ENCODE results near the gene ABCA8. TPM values are rescaled to one million over a fixed set of nuclear protein-coding genes. Genes with fewer than 3 reads are reported as not detected.

Gene ABCA8
- total and polyA plus RNA-seq, 8 donors = 22.7 to 145 (median 99.9) TPM

DNA sequence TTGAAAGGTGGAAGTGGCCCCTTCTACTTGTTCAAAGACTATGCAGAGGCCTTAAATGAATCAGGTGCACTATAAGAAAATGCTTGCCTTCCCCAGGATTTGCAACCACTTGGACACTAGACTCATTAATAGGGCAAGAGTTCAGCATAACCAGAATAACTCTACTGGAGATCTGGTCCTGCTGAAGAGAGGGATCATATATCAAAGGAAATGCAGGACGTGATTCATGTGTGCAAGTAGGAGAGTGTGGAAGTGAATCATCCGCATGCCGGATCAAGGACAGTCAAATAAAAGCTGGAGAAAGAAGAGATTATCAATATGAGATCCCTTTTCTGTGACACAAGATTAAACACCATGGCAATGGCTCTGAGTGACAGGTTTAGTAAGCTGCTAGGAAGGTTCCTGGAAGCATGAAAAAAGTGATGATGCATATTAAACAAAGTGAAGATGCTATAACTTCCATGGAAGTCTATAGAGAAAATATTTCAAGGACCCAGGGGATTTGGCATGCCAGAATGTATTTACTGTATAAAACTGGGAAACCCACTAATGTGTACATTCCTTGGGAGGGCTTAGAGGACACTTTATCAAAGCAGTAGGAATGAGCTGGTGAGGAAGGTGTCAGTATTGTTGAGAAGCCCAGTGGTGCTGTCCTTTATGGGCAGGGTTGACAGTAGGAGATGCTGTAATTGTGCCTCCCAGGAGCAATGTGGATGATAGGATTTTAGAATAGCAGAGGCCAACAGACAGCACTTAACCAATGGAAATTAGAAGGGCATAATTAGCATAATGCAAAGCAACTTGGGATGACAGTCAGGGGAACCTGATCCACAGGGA is 133.1 kb downstream of the ABCA8 start:
- DNase-seq = no peak
- no peak overlapping the region for H3K27ac ChIP-seq
- no peaks in the 10 kb centered on the region for H3K9me3 ChIP-seq
- peak; percentile 53 for ATAC-seq
- H3K27me3 ChIP-seq = no peaks in the 10 kb centered on the region
- no peaks in the 10 kb centered on the region for H3K4me1 ChIP-seq
- intact Hi-C loops (cut with DNase I) = no loop called here
- TF ChIP-seq, protein P1, sequence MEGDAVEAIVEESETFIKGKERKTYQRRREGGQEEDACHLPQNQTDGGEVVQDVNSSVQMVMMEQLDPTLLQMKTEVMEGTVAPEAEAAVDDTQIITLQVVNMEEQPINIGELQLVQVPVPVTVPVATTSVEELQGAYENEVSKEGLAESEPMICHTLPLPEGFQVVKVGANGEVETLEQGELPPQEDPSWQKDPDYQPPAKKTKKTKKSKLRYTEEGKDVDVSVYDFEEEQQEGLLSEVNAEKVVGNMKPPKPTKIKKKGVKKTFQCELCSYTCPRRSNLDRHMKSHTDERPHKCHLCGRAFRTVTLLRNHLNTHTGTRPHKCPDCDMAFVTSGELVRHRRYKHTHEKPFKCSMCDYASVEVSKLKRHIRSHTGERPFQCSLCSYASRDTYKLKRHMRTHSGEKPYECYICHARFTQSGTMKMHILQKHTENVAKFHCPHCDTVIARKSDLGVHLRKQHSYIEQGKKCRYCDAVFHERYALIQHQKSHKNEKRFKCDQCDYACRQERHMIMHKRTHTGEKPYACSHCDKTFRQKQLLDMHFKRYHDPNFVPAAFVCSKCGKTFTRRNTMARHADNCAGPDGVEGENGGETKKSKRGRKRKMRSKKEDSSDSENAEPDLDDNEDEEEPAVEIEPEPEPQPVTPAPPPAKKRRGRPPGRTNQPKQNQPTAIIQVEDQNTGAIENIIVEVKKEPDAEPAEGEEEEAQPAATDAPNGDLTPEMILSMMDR (IDR thresholded peaks at IDR 0.05) = no peak
- no peak overlapping the region for H3K4me3 ChIP-seq
- no peaks in the 10 kb centered on the region for H3K36me3 ChIP-seq

DNA sequence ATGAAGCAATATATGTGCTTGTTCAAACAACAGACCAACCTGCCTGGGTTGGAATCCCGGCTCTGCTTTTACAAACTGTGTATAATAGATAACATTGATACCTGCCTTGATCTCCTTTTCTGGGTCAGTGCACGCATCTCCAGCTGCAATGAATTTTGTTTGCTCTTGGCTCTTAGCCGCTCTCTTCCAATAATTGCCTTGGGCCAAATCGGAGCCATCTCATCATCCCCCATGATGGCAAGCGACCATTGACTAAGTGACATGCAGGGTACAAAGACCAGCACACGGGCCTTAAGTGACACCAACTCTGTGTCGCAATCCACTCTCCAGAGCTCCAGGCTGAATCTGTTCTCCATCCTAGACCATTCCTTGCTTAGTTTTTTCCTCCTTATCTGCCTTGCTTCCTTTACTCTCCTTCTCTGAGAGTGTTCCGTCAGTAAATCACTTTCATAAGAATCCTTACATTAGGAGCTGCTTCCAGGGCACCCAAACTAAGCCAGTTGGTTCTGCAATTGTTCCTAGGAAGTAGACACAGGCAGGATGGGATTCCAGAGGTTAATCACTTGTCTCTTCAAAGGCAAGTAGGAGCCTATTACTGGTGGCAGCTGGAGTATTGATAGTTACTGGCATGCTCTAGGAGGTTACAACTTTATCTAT is 134.2 kb downstream of the ABCA8 start:
- Histone ChIP-seq H3K4me3 (no peak overlapping the region), H3K9me3 (no peaks in the 10 kb centered on the region), H3K27ac (no peak overlapping the region), H3K36me3 (no peaks in the 10 kb centered on the region), H3K4me1 (no peaks in the 10 kb centered on the region), H3K27me3 (no peaks in the 10 kb centered on the region)
- DNase-seq (peak in 1 of 4 donors; percentile 40), ATAC-seq (no peak)
- intact Hi-C loops (cut with DNase I) = no loop called here
- TF ChIP-seq, protein P1 (IDR thresholded peaks at IDR 0.05) = no peak

DNA sequence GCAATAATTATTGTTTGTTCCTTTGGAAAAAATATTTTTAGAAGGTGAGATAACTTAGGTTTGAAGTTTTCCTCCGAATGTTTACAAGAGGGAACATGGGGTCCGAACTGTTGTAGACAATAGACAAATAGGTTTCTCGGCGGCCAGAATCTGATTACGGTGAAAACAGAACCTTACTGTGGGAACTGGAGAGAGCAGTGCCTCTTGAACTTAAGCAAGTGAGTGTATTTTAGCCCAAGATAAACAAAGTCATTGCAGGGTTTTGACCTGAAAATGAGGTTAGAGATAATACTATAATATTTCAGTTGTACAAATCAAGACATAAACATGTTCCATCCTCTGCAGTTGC is 134.7 kb downstream of the ABCA8 start:
- H3K27ac ChIP-seq = no peak overlapping the region
- H3K9me3 ChIP-seq = no peaks in the 10 kb centered on the region
- intact Hi-C loops (cut with DNase I) = no loop called here
- no peak overlapping the region for H3K4me3 ChIP-seq
- H3K27me3 ChIP-seq = no peaks in the 10 kb centered on the region
- no peak for DNase-seq
- ATAC-seq = no peak
- TF ChIP-seq, protein P1 (IDR thresholded peaks at IDR 0.05) = no peak
- H3K36me3 ChIP-seq = no peaks in the 10 kb centered on the region
- no peaks in the 10 kb centered on the region for H3K4me1 ChIP-seq

DNA sequence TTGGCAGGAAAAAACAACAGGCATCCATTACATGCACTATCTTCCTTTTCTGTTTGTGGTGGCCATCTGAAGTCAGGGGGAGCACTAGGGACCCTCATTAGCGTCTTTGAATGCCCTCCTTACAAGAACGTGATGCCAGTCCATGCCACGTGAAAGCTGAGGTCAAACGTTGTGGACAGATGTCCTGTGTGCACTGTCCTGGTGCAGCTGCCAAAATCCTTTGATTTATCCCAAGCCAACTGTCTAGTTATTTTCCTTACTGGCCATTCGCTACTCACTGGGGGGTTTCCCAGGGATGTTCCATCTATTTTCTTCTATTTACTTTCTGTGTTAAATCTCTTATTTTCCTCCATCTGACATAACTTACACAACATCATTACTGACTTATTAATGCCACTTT is 135.7 kb downstream of the ABCA8 start:
- TF ChIP-seq, protein P1 (IDR thresholded peaks at IDR 0.05) = no peak
- DNase-seq (no peak), ATAC-seq (no peak)
- intact Hi-C loops (cut with DNase I) = no loop called here
- no peaks in the 10 kb centered on the region for H3K4me1 ChIP-seq
- H3K9me3 ChIP-seq = no peaks in the 10 kb centered on the region
- no peaks in the 10 kb centered on the region for H3K36me3 ChIP-seq
- no peaks in the 10 kb centered on the region for H3K27me3 ChIP-seq
- no peak overlapping the region for H3K27ac ChIP-seq
- no peak overlapping the region for H3K4me3 ChIP-seq

Other genes with a start within 250 kb of the ABCA8 start
- gene ABCA9, start 105.5 kb upstream of the ABCA8 start, total RNA-seq = 1 to 10 TPM; 2.4 to 4.2 TPM
- 10 to 100 TPM in 1 of 6 donors, 1 to 10 TPM in 5; 4.4 to 11.0 (median 8.7) TPM for gene ABCA9, start 105.5 kb upstream of the ABCA8 start, polyA plus RNA-seq (ENCODE audit: insufficient read length in 6 of 6)
- 10 to 100 TPM; 12.4 to 14.6 TPM for gene ABCA6, start 186.5 kb upstream of the ABCA8 start, total RNA-seq
- gene ABCA6, start 186.5 kb upstream of the ABCA8 start, polyA plus RNA-seq (ENCODE audit: insufficient read length in 6 of 6) = 10 to 100 TPM; 17.8 to 60.7 (median 45.0) TPM